ENCODE data around the gene LRFN2. TPM values are rescaled to one million over a fixed set of nuclear protein-coding genes. Genes with fewer than 3 reads are reported as not detected.
A peak's percentile ranks its signal among the peaks of the same experiment; 100 is the strongest.

The LRFN2 gene
- total RNA-seq, 2 donors from 2014 or later: 0.29 to 0.50 TPM

GRCh38 chr6:40582892-40583291 lies 4.3 kb downstream of the LRFN2 start:
- H3K27me3 Mint-ChIP-seq: peaks cover 0 to 3% of the 10 kb centered on the region in 2 donors
- ATAC-seq (no peak), DNase-seq (ENCODE audit: low spot score) (no peak)
- H3K9me3 Mint-ChIP-seq: no peaks in the 10 kb centered on the region
- peaks cover 29 to 30% of the 10 kb centered on the region in 2 donors for H3K4me1 Mint-ChIP-seq (ENCODE audit: low read depth in 2 of 2)
- H3K27ac Mint-ChIP-seq: no peak overlapping the region
- H3K36me3 Mint-ChIP-seq: no peaks in the 10 kb centered on the region
- H3K4me3 Mint-ChIP-seq: no peak overlapping the region

- no peak for ATAC-seq
Observed at GRCh38 chr6:40579101-40579500, 8.1 kb downstream of the LRFN2 start.

GRCh38 chr6:40577672-40578071 lies 9.5 kb downstream of the LRFN2 start:
- no peak for DNase-seq (ENCODE audit: low spot score)
- H3K36me3 Mint-ChIP-seq: no peaks in the 10 kb centered on the region
- no peak overlapping the region for H3K27ac Mint-ChIP-seq
- no peaks in the 10 kb centered on the region for H3K4me1 Mint-ChIP-seq (ENCODE audit: low read depth in 2 of 2)
- no peaks in the 10 kb centered on the region for H3K9me3 Mint-ChIP-seq
- no peak overlapping the region for H3K4me3 Mint-ChIP-seq
- no peaks in the 10 kb centered on the region for H3K27me3 Mint-ChIP-seq
- ATAC-seq: no peak

More at GRCh38 chr6:40579101-40579500, 8.1 kb downstream of the LRFN2 start:
- DNase-seq (ENCODE audit: low spot score): no peak
- no peaks in the 10 kb centered on the region for H3K27me3 Mint-ChIP-seq
- no peak overlapping the region for H3K4me3 Mint-ChIP-seq
- no peaks in the 10 kb centered on the region for H3K9me3 Mint-ChIP-seq
- H3K27ac Mint-ChIP-seq: no peak overlapping the region
- peaks cover 9 to 11% of the 10 kb centered on the region in 2 donors for H3K4me1 Mint-ChIP-seq (ENCODE audit: low read depth in 2 of 2)
- H3K36me3 Mint-ChIP-seq: no peaks in the 10 kb centered on the region

- H3K36me3 Mint-ChIP-seq: no peaks in the 10 kb centered on the region
- no peaks in the 10 kb centered on the region for H3K27me3 Mint-ChIP-seq
- no peaks in the 10 kb centered on the region for H3K9me3 Mint-ChIP-seq
- no peak for DNase-seq (ENCODE audit: low spot score)
- no peak overlapping the region for H3K4me3 Mint-ChIP-seq
- H3K27ac Mint-ChIP-seq: no peak overlapping the region
- peaks cover 0 to 5% of the 10 kb centered on the region in 2 donors for H3K4me1 Mint-ChIP-seq (ENCODE audit: low read depth in 2 of 2)
- ATAC-seq: no peak
Observed at GRCh38 chr6:40573221-40573620, 13.9 kb downstream of the LRFN2 start.

GRCh38 chr6:40569162-40569910 lies 17.8 kb downstream of the LRFN2 start:
- peak; percentile 12 for DNase-seq (ENCODE audit: low spot score)
- Mint-ChIP-seq H3K9me3 (no peaks in the 10 kb centered on the region), H3K27me3 (peaks cover 0 to 3% of the 10 kb centered on the region in 2 donors), H3K27ac (no peak overlapping the region), H3K4me1 (ENCODE audit: low read depth in 2 of 2) (peaks cover 11 to 13% of the 10 kb centered on the region in 2 donors), H3K4me3 (no peak overlapping the region), H3K36me3 (no peaks in the 10 kb centered on the region)
- ATAC-seq: no peak

GRCh38 chr6:40568062-40568708 lies 19.0 kb downstream of the LRFN2 start:
- H3K4me3 Mint-ChIP-seq: no peak overlapping the region
- peaks cover 12 to 14% of the 10 kb centered on the region in 2 donors for H3K4me1 Mint-ChIP-seq (ENCODE audit: low read depth in 2 of 2)
- no peak overlapping the region for H3K27ac Mint-ChIP-seq
- H3K27me3 Mint-ChIP-seq: peaks cover 0 to 3% of the 10 kb centered on the region in 2 donors
- no peaks in the 10 kb centered on the region for H3K9me3 Mint-ChIP-seq
- no peaks in the 10 kb centered on the region for H3K36me3 Mint-ChIP-seq
- ATAC-seq (no peak), DNase-seq (ENCODE audit: low spot score) (no peak)

GRCh38 chr6:40563111-40563510 lies 24.1 kb downstream of the LRFN2 start:
- H3K27me3 Mint-ChIP-seq: peaks cover 0 to 3% of the 10 kb centered on the region in 2 donors
- no peaks in the 10 kb centered on the region for H3K36me3 Mint-ChIP-seq
- H3K9me3 Mint-ChIP-seq: no peaks in the 10 kb centered on the region
- no peak overlapping the region for H3K4me3 Mint-ChIP-seq
- no peak for DNase-seq (ENCODE audit: low spot score)
- no peak for ATAC-seq
- H3K27ac Mint-ChIP-seq: no peak overlapping the region
- peaks cover 11 to 12% of the 10 kb centered on the region in 2 donors for H3K4me1 Mint-ChIP-seq (ENCODE audit: low read depth in 2 of 2)

- DNase-seq (ENCODE audit: low spot score): peak; percentile 15
- no peak overlapping the region for H3K4me3 Mint-ChIP-seq
- no peaks in the 10 kb centered on the region for H3K36me3 Mint-ChIP-seq
- no peaks in the 10 kb centered on the region for H3K27me3 Mint-ChIP-seq
- H3K27ac Mint-ChIP-seq: no peak overlapping the region
- H3K4me1 Mint-ChIP-seq (ENCODE audit: low read depth in 2 of 2): peaks cover 0 to 3% of the 10 kb centered on the region in 2 donors
- ATAC-seq: no peak
- H3K9me3 Mint-ChIP-seq: no peaks in the 10 kb centered on the region
Observed at GRCh38 chr6:40559056-40559455, 28.1 kb downstream of the LRFN2 start.

GRCh38 chr6:40558102-40558501 lies 29.1 kb downstream of the LRFN2 start:
- H3K36me3 Mint-ChIP-seq: no peaks in the 10 kb centered on the region
- H3K27me3 Mint-ChIP-seq: no peaks in the 10 kb centered on the region
- no peak overlapping the region for H3K27ac Mint-ChIP-seq
- H3K4me3 Mint-ChIP-seq: no peak overlapping the region
- no peaks in the 10 kb centered on the region for H3K9me3 Mint-ChIP-seq
- no peak for DNase-seq (ENCODE audit: low spot score)
- no peak for ATAC-seq
- H3K4me1 Mint-ChIP-seq (ENCODE audit: low read depth in 2 of 2): peaks cover 0 to 3% of the 10 kb centered on the region in 2 donors

GRCh38 chr6:40556881-40557280 lies 30.3 kb downstream of the LRFN2 start:
- H3K27ac Mint-ChIP-seq: no peak overlapping the region
- H3K36me3 Mint-ChIP-seq: no peaks in the 10 kb centered on the region
- no peaks in the 10 kb centered on the region for H3K9me3 Mint-ChIP-seq
- H3K4me1 Mint-ChIP-seq (ENCODE audit: low read depth in 2 of 2): peaks cover 0 to 3% of the 10 kb centered on the region in 2 donors
- no peak overlapping the region for H3K4me3 Mint-ChIP-seq
- DNase-seq (ENCODE audit: low spot score) (no peak), ATAC-seq (no peak)
- no peaks in the 10 kb centered on the region for H3K27me3 Mint-ChIP-seq

- Mint-ChIP-seq H3K27ac (no peak overlapping the region), H3K4me3 (no peak overlapping the region), H3K4me1 (ENCODE audit: low read depth in 2 of 2) (peaks cover 0 to 3% of the 10 kb centered on the region in 2 donors), H3K9me3 (no peaks in the 10 kb centered on the region), H3K36me3 (no peaks in the 10 kb centered on the region), H3K27me3 (no peaks in the 10 kb centered on the region)
- DNase-seq (ENCODE audit: low spot score) (no peak), ATAC-seq (no peak)
Observed at GRCh38 chr6:40556023-40556422, 31.1 kb downstream of the LRFN2 start.

- H3K36me3 Mint-ChIP-seq: no peaks in the 10 kb centered on the region
- no peaks in the 10 kb centered on the region for H3K27me3 Mint-ChIP-seq
- no peak overlapping the region for H3K27ac Mint-ChIP-seq
- H3K9me3 Mint-ChIP-seq: no peaks in the 10 kb centered on the region
- DNase-seq (ENCODE audit: low spot score) (no peak), ATAC-seq (no peak)
- peaks cover 0 to 3% of the 10 kb centered on the region in 2 donors for H3K4me1 Mint-ChIP-seq (ENCODE audit: low read depth in 2 of 2)
- no peak overlapping the region for H3K4me3 Mint-ChIP-seq
Observed at GRCh38 chr6:40555092-40555491, 32.1 kb downstream of the LRFN2 start.

GRCh38 chr6:40552941-40553340 lies 34.2 kb downstream of the LRFN2 start:
- H3K9me3 Mint-ChIP-seq: no peaks in the 10 kb centered on the region
- no peak for ATAC-seq

GRCh38 chr6:40551966-40552505 lies 35.1 kb downstream of the LRFN2 start:
- Mint-ChIP-seq H3K36me3 (no peaks in the 10 kb centered on the region), H3K4me3 (no peak overlapping the region), H3K9me3 (no peaks in the 10 kb centered on the region), H3K4me1 (ENCODE audit: low read depth in 2 of 2) (no peaks in the 10 kb centered on the region), H3K27me3 (no peaks in the 10 kb centered on the region), H3K27ac (no peak overlapping the region)
- ATAC-seq: no peak
- no peak for DNase-seq (ENCODE audit: low spot score)

More at GRCh38 chr6:40552941-40553340, 34.2 kb downstream of the LRFN2 start:
- Mint-ChIP-seq H3K4me3 (no peak overlapping the region), H3K36me3 (no peaks in the 10 kb centered on the region), H3K27ac (no peak overlapping the region), H3K27me3 (no peaks in the 10 kb centered on the region), H3K4me1 (ENCODE audit: low read depth in 2 of 2) (no peaks in the 10 kb centered on the region)
- DNase-seq (ENCODE audit: low spot score): no peak

Data from natural killer cell treated with Interleukin-12 subunit alpha and Interleukin-12 subunit beta and Interleukin-15 and Interleukin-18, amount 100 ng/mL, for 72 hours (primary cell).